ENCODE measurements around the gene ULK3.

Gene ULK3, protein sequence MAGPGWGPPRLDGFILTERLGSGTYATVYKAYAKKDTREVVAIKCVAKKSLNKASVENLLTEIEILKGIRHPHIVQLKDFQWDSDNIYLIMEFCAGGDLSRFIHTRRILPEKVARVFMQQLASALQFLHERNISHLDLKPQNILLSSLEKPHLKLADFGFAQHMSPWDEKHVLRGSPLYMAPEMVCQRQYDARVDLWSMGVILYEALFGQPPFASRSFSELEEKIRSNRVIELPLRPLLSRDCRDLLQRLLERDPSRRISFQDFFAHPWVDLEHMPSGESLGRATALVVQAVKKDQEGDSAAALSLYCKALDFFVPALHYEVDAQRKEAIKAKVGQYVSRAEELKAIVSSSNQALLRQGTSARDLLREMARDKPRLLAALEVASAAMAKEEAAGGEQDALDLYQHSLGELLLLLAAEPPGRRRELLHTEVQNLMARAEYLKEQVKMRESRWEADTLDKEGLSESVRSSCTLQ

GRCh38 chr15:74842581-74843444, at the start of gene ULK3:
Gene ULK3 (minus strand): TSS chr15:74843156. CDS start chr15:74843105, 51 bp downstream.
- Histone ChIP-seq H3K27me3 (ENCODE audit: insufficient read depth, low read depth, severe bottlenecking) (no peaks in the 10 kb centered on the region), H3K36me3 (peaks cover 54% of the 10 kb centered on the region), H3K27ac (peak within 1 kb of the TSS; percentile 96), H3K9me3 (ENCODE audit: severe bottlenecking) (no peaks in the 10 kb centered on the region), H3K4me3 (ENCODE audit: low read depth, low read length) (peak within 1 kb of the TSS; percentile 71)
- TF ChIP-seq CTCF (IDR thresholded peaks at IDR 0.05; ENCODE audit: low read depth, low read length): peak; percentile 62
- DNase-seq: peak; percentile 90

GRCh38 chr15:74892313-74892712, 49.4 kb upstream of the ULK3 start:
- no peak for TF ChIP-seq CTCF (IDR thresholded peaks at IDR 0.05; ENCODE audit: low read depth, low read length)
- no peak for DNase-seq
- Histone ChIP-seq H3K27ac (no peak overlapping the region), H3K4me3 (ENCODE audit: low read depth, low read length) (no peak overlapping the region), H3K36me3 (peaks cover 47% of the 10 kb centered on the region), H3K27me3 (ENCODE audit: insufficient read depth, low read depth, severe bottlenecking) (no peaks in the 10 kb centered on the region), H3K9me3 (ENCODE audit: severe bottlenecking) (no peaks in the 10 kb centered on the region)

DNA sequence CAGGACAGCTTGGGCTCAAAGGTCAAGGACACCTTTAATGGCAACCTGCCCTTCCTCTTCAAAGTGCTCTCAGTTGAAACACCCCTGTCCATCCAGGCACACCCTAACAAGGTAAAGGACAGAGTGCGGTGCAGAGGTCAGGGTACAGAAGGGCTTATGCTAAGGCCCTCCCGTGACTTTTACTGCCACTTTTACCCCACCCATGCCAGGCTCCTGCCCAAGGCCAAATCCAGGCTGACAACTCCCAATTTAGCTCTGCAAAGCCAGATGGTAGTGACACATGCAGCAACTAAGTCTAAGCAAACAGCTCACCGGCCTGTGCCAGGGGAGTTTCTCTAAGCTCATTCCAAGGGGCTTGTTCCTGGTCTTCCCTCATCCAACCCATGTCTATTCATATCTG, 48.5 kb upstream of the ULK3 start:
- Histone ChIP-seq H3K27ac (no peak overlapping the region), H3K4me3 (ENCODE audit: low read depth, low read length) (no peak overlapping the region), H3K27me3 (ENCODE audit: insufficient read depth, low read depth, severe bottlenecking) (no peaks in the 10 kb centered on the region), H3K9me3 (ENCODE audit: severe bottlenecking) (no peaks in the 10 kb centered on the region), H3K36me3 (peaks cover 39% of the 10 kb centered on the region)
- no peak for DNase-seq
- TF ChIP-seq CTCF (IDR thresholded peaks at IDR 0.05; ENCODE audit: low read depth, low read length): no peak

GRCh38 chr15:74890665-74890960, 47.7 kb upstream of the ULK3 start:
- DNase-seq: no peak
- no peak for TF ChIP-seq CTCF (IDR thresholded peaks at IDR 0.05; ENCODE audit: low read depth, low read length)
- Histone ChIP-seq H3K4me3 (ENCODE audit: low read depth, low read length) (peak overlapping the region; percentile 95), H3K27me3 (ENCODE audit: insufficient read depth, low read depth, severe bottlenecking) (no peaks in the 10 kb centered on the region), H3K9me3 (ENCODE audit: severe bottlenecking) (no peaks in the 10 kb centered on the region), H3K27ac (peak overlapping the region; percentile 79; the same call in 1 of the 2 replicates), H3K36me3 (peaks cover 30% of the 10 kb centered on the region)

DNA sequence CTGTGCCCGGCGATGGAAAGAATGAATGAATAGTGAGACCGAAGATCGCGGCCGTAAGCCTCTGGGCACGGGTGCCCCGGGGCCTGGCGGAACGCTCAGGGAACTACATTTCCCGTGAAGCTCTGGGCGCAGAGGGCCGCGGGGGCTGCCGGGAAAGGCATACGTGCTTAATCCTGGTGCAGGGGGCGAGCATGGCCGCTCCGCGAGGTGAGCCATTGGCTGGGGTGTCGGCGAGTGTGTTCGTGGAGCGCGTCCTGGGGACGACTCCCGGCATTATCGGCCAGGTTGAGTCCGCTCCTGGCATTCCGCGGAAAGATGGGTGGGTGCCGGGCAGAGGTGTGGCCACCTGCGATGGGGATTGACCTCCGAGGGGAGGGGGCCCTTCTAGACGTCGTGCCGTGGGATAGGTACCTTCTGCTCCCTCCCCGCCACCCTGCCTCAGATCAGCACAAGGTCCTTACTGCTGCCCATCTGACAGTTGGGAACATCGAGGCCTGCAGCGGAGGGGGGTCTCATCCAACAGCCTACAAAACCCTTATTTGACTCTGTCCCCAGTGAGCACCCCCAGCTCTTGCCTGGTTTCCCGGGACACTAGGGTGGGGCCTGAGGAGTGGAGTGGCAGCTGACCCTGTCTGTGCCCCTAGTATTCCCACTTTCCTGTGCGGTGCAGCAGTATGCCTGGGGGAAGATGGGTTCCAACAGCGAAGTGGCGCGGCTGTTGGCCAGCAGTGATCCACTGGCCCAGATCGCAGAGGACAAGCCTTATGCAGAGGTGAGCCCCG, 47.1 kb upstream of the ULK3 start, which contains the start of gene MPI:
TSS of gene MPI (plus strand) at position 160 of the 782 bp plus-strand sequence. CDS start at position 192, 32 bp downstream.
- peak; percentile 91 for DNase-seq
- peak within 1 kb of the TSS; percentile 79 for H3K27ac ChIP-seq
- no peak for TF ChIP-seq CTCF (IDR thresholded peaks at IDR 0.05; ENCODE audit: low read depth, low read length)

More for the DNA sequence above, 47.1 kb upstream of the ULK3 start, which contains the start of gene MPI:
- Histone ChIP-seq H3K4me3 (ENCODE audit: low read depth, low read length) (peak within 1 kb of the TSS; percentile 95), H3K9me3 (ENCODE audit: severe bottlenecking) (no peaks in the 10 kb centered on the region), H3K36me3 (peaks cover 28% of the 10 kb centered on the region), H3K27me3 (ENCODE audit: insufficient read depth, low read depth, severe bottlenecking) (no peaks in the 10 kb centered on the region)
